GM10248 (cell line): ENCODE data around the gene CLEC11A.
A peak's percentile ranks its signal among the peaks of the same experiment; 100 is the strongest.
"Not testable (repeated sequence)": the region's sequence is repeated elsewhere in the genome, so short reads cannot be mapped to it uniquely, and the experiment has no call there.

Experiments
- CTCF ChIA-PET: fragments of 300-600 bp; sonication (Branson Sonifier 250); formaldehyde crosslinking; extraction: SDS; loops from one replicate; lab custom pipeline; 2021; ENCODE audit warnings: antibody characterized with exemption; lab: Yijun Ruan, JAX
- POLR2A ChIA-PET: fragments of 350-650 bp; sonication (Branson Sonifier 250); formaldehyde crosslinking; extraction: SDS; loops from one replicate; lab custom pipeline; 2020; ENCODE audit warnings: antibody characterized with exemption; lab: Yijun Ruan, JAX
- DNase-seq: peaks from one replicate; pipeline ENCODE4 v3.0.0; 2012; ENCODE audit errors: extremely low spot score
- TF ChIP-seq, protein P1 (sequence below): IDR thresholded peaks from 2 replicates; pipeline ENCODE4 v1.5.1; 2012; ENCODE audit warnings: mild to moderate bottlenecking, low read depth; ENCODE audit errors: extremely low read depth, missing control alignments, control extremely low read depth

Gene CLEC11A

DNA sequence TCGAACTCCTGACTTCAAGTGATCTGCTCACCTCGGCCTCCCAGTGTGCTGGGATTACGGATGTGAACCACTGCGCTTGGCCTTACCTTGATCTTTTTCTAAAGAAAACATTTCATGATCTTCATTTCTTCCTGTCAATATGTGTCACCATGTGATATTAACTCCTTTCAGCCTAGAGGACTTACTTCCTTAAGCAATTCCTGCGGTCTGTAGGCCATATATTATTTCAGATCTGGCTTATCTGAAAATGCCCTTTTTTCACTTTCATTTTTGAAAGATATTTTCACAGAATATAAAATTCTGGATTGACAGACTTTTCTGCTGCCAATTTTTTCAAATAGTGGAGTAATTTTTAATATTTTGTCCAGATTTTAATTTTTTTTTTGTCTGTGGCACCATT is 45.1 kb downstream of the CLEC11A start:
- ChIA-PET CTCF (no interaction called here), POLR2A (no interaction called here)
- DNase-seq = no peak
- TF ChIP-seq, protein P1, sequence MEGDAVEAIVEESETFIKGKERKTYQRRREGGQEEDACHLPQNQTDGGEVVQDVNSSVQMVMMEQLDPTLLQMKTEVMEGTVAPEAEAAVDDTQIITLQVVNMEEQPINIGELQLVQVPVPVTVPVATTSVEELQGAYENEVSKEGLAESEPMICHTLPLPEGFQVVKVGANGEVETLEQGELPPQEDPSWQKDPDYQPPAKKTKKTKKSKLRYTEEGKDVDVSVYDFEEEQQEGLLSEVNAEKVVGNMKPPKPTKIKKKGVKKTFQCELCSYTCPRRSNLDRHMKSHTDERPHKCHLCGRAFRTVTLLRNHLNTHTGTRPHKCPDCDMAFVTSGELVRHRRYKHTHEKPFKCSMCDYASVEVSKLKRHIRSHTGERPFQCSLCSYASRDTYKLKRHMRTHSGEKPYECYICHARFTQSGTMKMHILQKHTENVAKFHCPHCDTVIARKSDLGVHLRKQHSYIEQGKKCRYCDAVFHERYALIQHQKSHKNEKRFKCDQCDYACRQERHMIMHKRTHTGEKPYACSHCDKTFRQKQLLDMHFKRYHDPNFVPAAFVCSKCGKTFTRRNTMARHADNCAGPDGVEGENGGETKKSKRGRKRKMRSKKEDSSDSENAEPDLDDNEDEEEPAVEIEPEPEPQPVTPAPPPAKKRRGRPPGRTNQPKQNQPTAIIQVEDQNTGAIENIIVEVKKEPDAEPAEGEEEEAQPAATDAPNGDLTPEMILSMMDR = no peak

DNA sequence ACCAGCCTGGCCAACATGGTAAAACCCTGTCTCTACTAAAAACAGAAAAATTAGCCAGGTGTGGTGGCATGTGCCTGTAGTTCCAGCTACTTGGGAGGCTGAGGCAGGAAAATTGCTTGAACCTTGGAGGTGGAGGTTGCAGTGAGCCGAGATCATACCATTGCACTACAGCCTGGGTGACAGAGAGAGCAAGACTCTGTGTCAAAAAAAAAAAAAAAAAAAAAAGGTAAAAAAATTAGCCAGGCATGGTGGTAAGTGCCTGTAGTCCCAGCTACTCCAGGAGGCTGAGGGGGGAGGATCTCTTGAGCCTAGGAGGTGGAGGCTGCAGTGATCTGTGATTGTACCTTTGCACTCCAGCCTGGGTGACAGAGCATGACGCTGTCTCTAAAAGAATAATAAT is 47.0 kb downstream of the CLEC11A start, which contains the start of gene GPR32:
Gene GPR32 (plus strand): TSS at position 301 of the 400 bp plus-strand sequence. CDS start 137 bp downstream, outside the sequence.
- DNase-seq, CTCF ChIA-PET, POLR2A ChIA-PET: not testable (repeated sequence)

DNA sequence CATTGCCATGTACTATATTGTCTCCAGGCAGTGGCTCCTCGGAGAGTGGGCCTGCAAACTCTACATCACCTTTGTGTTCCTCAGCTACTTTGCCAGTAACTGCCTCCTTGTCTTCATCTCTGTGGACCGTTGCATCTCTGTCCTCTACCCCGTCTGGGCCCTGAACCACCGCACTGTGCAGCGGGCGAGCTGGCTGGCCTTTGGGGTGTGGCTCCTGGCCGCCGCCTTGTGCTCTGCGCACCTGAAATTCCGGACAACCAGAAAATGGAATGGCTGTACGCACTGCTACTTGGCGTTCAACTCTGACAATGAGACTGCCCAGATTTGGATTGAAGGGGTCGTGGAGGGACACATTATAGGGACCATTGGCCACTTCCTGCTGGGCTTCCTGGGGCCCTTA is 47.7 kb downstream of the CLEC11A start:
- POLR2A ChIA-PET = no interaction called here
- CTCF ChIA-PET = no interaction called here
- TF ChIP-seq, protein P1 = no peak
- DNase-seq = no peak

DNA sequence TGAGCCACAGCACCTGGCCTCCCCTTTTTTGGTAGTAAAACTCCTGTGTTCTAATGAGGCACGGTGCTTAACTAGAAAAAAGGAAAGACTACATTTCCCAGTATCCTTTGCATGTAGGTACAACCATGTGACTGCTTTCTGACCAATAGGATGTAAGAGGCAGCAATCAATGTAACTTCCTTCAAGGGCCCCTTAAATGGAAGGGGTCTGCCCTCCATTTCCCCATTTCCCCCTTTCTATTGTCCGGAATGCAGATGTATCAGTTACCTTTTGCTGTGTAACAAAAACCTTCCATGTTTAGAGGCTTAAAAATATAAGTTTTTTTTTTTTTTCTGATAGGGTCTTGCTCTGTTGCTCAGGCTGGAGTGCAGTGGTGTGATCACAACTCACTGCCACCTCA is 49.3 kb downstream of the CLEC11A start:
- TF ChIP-seq, protein P1 = no peak
- ChIA-PET POLR2A (no interaction called here), CTCF (interaction anchor here (1.3 kb wide), 1 partner anchor 10 kb away, joined by 5 read pairs; no protein-coding TSS in a partner anchor)
- peak; percentile 50 for DNase-seq

DNA sequence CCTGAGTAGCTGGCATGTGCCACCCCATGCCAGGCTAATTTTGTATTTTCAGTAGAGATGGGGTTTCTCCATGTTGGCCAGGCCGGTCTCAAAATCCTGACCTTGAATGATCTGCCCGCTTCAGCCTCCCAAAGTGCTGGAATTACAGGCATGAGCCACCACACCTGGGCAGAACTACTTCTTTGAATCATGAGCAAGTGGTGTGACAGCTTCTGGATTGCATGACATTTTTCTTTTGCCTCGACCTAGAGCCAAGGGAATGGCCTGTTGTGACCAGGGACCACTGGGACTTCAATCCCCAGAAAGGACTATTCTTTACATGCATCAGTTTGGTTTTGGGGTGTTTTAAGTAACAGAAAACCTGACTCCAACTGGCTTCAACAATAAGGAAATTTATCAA is 49.7 kb downstream of the CLEC11A start:
- DNase-seq, POLR2A ChIA-PET: not testable (repeated sequence)
- CTCF ChIA-PET = interaction anchor here (1.0 to 1.3 kb wide), 2 partner anchors 10 to 103 kb away, joined by 3 to 5 read pairs; no protein-coding TSS in a partner anchor

DNA sequence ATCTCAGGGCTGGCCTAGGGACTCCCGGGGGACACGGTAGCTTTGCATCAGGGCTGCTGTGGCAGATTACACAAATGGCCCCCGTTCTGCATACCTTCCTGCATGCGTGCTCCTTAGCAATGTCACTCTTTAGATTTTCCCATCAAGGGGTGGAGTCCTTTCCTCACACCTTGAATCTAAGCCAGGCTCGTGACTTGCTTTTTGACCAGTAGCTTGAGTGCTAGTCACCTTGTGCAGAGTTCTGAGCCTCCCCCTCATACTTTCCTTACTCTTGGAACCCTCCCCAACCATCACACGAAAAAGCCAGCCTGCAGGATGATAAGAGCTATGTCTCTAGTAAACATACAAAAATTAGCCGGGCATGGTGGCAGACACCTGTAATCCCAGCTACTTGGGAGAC is 50.3 kb downstream of the CLEC11A start:
- POLR2A ChIA-PET, DNase-seq: not testable (repeated sequence)
- CTCF ChIA-PET = interaction anchor here (1.0 to 1.3 kb wide), 2 partner anchors 9 to 103 kb away, joined by 3 to 5 read pairs; no protein-coding TSS in a partner anchor
